C4-2B (cell line): ENCODE data around the gene HOXC10.

ENCODE experiments used
- ZFX ChIP-seq: fragments of 450-650 bp; IDR thresholded peaks from 2 replicates; pipeline ENCODE4 v1.6.1; 2017
- TF ChIP-seq, protein P1 (sequence below): fragments of 450-650 bp; conservative IDR thresholded peaks from 2 replicates; pipeline ENCODE4 v1.5.1; 2017; ENCODE audit warnings: mild to moderate bottlenecking

DNA sequence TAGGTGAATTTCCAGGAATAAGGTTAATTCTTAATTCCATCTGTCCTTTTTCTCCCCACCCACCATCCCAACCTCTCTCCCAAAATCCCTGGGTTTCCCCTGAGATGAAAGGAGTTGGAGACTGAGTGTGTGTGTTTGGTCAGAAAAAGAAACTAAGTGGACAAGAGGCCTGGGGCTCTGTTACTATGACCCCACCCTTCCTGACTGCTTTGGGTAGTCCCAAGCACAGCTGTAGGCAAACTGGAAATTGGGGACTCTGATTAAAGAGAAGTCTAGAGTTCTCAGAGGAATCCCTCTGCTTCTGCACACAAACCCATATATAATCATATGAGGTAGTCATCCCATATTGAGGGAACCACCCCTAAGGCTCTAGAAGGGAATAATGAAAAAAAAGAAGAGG lies 37.2 kb upstream of the HOXC10 start:
- TF ChIP-seq, protein P1, sequence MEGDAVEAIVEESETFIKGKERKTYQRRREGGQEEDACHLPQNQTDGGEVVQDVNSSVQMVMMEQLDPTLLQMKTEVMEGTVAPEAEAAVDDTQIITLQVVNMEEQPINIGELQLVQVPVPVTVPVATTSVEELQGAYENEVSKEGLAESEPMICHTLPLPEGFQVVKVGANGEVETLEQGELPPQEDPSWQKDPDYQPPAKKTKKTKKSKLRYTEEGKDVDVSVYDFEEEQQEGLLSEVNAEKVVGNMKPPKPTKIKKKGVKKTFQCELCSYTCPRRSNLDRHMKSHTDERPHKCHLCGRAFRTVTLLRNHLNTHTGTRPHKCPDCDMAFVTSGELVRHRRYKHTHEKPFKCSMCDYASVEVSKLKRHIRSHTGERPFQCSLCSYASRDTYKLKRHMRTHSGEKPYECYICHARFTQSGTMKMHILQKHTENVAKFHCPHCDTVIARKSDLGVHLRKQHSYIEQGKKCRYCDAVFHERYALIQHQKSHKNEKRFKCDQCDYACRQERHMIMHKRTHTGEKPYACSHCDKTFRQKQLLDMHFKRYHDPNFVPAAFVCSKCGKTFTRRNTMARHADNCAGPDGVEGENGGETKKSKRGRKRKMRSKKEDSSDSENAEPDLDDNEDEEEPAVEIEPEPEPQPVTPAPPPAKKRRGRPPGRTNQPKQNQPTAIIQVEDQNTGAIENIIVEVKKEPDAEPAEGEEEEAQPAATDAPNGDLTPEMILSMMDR = no peak
- TF ChIP-seq ZFX = no peak
